Keratinocyte (primary cell): Measurements from ENCODE around the gene TAS2R14.

Experiments used
- CTCF ChIP-seq, 3 experiments: IDR thresholded peaks in 1 of 3; conservative IDR thresholded peaks in 1 of 3; optimal IDR thresholded peaks in 1 of 3; 2 replicates in 2 of 3; 3 replicates in 1 of 3; pipeline versions ENCODE3 to v1.5.1; 2011; ENCODE audit warnings: low read length in 3 of 3, mild to moderate bottlenecking in 3 of 3, moderate library complexity in 2 of 3, control low read depth in 1 of 3, inconsistent platforms in 1 of 3; ENCODE audit not compliant: insufficient read depth in 2 of 3; ENCODE audit errors: extremely low read depth in 1 of 3
- EZH2 ChIP-seq: IDR thresholded peaks from one replicate; pipeline ENCODE4 v1.6.1; 2012; ENCODE audit warnings: inconsistent platforms, mild to moderate bottlenecking, low read length, moderate library complexity

- no peak for TF ChIP-seq CTCF (optimal IDR thresholded peaks at IDR 0.05 in 1 of 3, IDR thresholded peaks at IDR 0.05 in 1 of 3, conservative IDR thresholded peaks at IDR 0.05 in 1 of 3; ENCODE audit: extremely low read depth in 1 of 3, insufficient read depth in 2 of 3, low read length in 3 of 3)
- TF ChIP-seq EZH2, result no peak
These were observed 49.8 kb downstream of the TAS2R14 start for GRCh38 chr12:10889226-10889625.
